ENCODE measurements around the gene PROP1. TPM values are rescaled to one million over a fixed set of nuclear protein-coding genes. Genes with fewer than 3 reads are reported as not detected.

PROP1 gene
- total RNA-seq, 2 donors from 2014 or later = not detected

GRCh38 chr5:177967221-177967887 lies 28.7 kb downstream of the PROP1 start:
- Histone ChIP-seq H3K9me3 (no peaks in the 10 kb centered on the region), H3K27me3 (replicated peaks; ENCODE audit: insufficient read depth) (no peaks in the 10 kb centered on the region), H3K4me1 (replicated peaks) (no peaks in the 10 kb centered on the region), H3K4me3 (no peak overlapping the region), H3K27ac (no peak overlapping the region), H3K36me3 (no peaks in the 10 kb centered on the region)
- TF ChIP-seq, protein P1, sequence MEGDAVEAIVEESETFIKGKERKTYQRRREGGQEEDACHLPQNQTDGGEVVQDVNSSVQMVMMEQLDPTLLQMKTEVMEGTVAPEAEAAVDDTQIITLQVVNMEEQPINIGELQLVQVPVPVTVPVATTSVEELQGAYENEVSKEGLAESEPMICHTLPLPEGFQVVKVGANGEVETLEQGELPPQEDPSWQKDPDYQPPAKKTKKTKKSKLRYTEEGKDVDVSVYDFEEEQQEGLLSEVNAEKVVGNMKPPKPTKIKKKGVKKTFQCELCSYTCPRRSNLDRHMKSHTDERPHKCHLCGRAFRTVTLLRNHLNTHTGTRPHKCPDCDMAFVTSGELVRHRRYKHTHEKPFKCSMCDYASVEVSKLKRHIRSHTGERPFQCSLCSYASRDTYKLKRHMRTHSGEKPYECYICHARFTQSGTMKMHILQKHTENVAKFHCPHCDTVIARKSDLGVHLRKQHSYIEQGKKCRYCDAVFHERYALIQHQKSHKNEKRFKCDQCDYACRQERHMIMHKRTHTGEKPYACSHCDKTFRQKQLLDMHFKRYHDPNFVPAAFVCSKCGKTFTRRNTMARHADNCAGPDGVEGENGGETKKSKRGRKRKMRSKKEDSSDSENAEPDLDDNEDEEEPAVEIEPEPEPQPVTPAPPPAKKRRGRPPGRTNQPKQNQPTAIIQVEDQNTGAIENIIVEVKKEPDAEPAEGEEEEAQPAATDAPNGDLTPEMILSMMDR (IDR thresholded peaks at IDR 0.05) = no peak
- no peak for TF ChIP-seq POLR2AphosphoS5 (IDR thresholded peaks at IDR 0.05)
- no peak for TF ChIP-seq POLR2A (IDR thresholded peaks at IDR 0.05)
- no peak for DNase-seq (ENCODE audit: low spot score)
- 74% methylated on average over 9 of the region's 9 CpGs for WGBS
- intact Hi-C loops (cut with DNase I) = no loop called here

DNA sequence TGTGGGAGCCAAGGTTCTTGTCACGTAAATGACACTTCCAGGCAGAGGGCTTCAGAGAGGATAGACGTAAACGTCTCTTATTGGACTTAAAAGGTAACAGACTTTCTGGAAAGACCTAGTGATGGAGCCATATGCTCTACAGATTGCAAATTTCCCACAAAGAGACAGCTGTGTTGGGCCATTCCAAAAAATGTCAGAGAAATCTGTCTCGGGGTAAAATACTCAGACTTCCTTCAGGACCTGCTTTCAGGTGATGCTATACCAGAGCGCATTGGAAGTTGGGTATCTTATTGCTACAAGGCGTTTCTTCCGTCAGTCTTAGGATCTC lies 29.2 kb downstream of the PROP1 start:
- Histone ChIP-seq H3K4me3 (no peak overlapping the region), H3K27ac (no peak overlapping the region), H3K27me3 (replicated peaks; ENCODE audit: insufficient read depth) (no peaks in the 10 kb centered on the region), H3K36me3 (no peaks in the 10 kb centered on the region), H3K9me3 (no peaks in the 10 kb centered on the region), H3K4me1 (replicated peaks) (no peaks in the 10 kb centered on the region)
- DNase-seq (ENCODE audit: low spot score) = no peak
- TF ChIP-seq POLR2A (IDR thresholded peaks at IDR 0.05) (no peak), POLR2AphosphoS5 (IDR thresholded peaks at IDR 0.05) (no peak)
- TF ChIP-seq, protein P1 (IDR thresholded peaks at IDR 0.05) = no peak
- 77% methylated on average over 7 of the region's 7 CpGs for WGBS
- intact Hi-C loops (cut with DNase I) = no loop called here

DNA sequence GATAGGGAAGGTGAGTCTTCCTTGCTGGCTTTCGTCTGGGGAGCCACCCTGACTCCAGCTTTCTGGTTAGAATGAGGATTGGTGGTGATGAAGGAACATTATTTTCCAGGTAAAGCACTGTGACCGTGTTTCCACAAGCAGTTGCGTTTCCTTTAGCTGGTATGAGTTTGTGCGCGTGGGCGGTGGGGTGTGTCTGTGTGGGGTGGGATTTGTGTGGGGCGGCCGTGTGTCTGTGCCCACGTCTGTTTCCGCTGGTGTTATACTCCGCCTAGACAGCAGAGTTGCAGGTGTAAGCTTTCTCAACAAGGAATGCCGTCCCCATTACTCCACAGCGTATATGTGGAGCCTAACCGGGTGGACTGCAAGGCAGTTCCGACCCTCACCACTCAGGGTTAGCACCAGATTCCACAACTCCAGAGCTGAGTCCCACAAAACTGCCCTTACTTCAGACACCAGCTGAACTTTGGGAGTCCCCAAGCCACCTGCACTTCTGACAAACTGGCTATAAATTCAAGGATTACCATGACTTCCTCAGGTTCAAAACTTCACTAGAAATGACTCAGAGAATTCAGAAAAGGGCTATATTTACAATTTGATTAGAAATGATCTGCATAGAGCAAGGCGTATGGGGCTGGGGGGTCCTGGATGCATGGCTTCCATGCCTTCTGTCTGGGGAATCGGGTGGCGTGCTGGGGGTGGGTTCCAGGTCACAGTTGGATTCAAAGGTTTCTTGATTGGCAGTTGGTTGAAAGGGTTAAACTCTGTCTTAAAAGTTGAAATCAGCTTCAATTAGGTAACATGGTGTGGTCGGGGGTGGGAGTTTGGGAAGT lies 29.8 kb downstream of the PROP1 start:
- Histone ChIP-seq H3K27ac (no peak overlapping the region), H3K27me3 (replicated peaks; ENCODE audit: insufficient read depth) (no peaks in the 10 kb centered on the region), H3K4me3 (no peak overlapping the region), H3K36me3 (no peaks in the 10 kb centered on the region), H3K9me3 (no peaks in the 10 kb centered on the region), H3K4me1 (replicated peaks) (no peaks in the 10 kb centered on the region)
- no peak for TF ChIP-seq POLR2A (IDR thresholded peaks at IDR 0.05)
- no peak for DNase-seq (ENCODE audit: low spot score)
- WGBS = 77% methylated on average over 19 of the region's 19 CpGs
- intact Hi-C loops (cut with DNase I) = no loop called here

GRCh38 chr5:177964471-177964870 lies 31.6 kb downstream of the PROP1 start:
- H3K9me3 ChIP-seq = no peaks in the 10 kb centered on the region
- H3K4me3 ChIP-seq = no peak overlapping the region
- no peaks in the 10 kb centered on the region for H3K36me3 ChIP-seq
- no peak for DNase-seq (ENCODE audit: low spot score)
- TF ChIP-seq POLR2A (IDR thresholded peaks at IDR 0.05) (no peak), POLR2AphosphoS5 (IDR thresholded peaks at IDR 0.05) (no peak)
- TF ChIP-seq, protein P1 (IDR thresholded peaks at IDR 0.05) = no peak
- WGBS = 90% methylated on average over 12 of the region's 12 CpGs
- H3K4me1 ChIP-seq (replicated peaks) = no peaks in the 10 kb centered on the region
- H3K27me3 ChIP-seq (replicated peaks; ENCODE audit: insufficient read depth) = no peaks in the 10 kb centered on the region
- intact Hi-C loops (cut with DNase I) = no loop called here
- H3K27ac ChIP-seq = no peak overlapping the region

- DNase-seq (ENCODE audit: low spot score) = no peak
- no peak overlapping the region for H3K27ac ChIP-seq
- no peaks in the 10 kb centered on the region for H3K9me3 ChIP-seq
- TF ChIP-seq, protein P1 (IDR thresholded peaks at IDR 0.05) = no peak
- H3K36me3 ChIP-seq = no peaks in the 10 kb centered on the region
- intact Hi-C loops (cut with DNase I) = no loop called here
- H3K27me3 ChIP-seq (replicated peaks; ENCODE audit: insufficient read depth) = no peaks in the 10 kb centered on the region
- H3K4me1 ChIP-seq (replicated peaks) = no peaks in the 10 kb centered on the region
- WGBS = 80% methylated on average over 14 of the region's 14 CpGs
- H3K4me3 ChIP-seq = no peak overlapping the region
Measured at GRCh38 chr5:177963966-177964365, 32.1 kb downstream of the PROP1 start.
